Left forelimb (tissue), 1 donor: ENCODE results near the gene ZNF747.
"Not testable (repeated sequence)": the region's sequence is repeated elsewhere in the genome, so short reads cannot be mapped to it uniquely, and the experiment has no call there.

Experiments used
- DNase-seq: peaks from one replicate; pipeline ENCODE4 v3.0.0-alpha.2; 2018; ENCODE audit warnings: low spot score

Gene ZNF747

DNA sequence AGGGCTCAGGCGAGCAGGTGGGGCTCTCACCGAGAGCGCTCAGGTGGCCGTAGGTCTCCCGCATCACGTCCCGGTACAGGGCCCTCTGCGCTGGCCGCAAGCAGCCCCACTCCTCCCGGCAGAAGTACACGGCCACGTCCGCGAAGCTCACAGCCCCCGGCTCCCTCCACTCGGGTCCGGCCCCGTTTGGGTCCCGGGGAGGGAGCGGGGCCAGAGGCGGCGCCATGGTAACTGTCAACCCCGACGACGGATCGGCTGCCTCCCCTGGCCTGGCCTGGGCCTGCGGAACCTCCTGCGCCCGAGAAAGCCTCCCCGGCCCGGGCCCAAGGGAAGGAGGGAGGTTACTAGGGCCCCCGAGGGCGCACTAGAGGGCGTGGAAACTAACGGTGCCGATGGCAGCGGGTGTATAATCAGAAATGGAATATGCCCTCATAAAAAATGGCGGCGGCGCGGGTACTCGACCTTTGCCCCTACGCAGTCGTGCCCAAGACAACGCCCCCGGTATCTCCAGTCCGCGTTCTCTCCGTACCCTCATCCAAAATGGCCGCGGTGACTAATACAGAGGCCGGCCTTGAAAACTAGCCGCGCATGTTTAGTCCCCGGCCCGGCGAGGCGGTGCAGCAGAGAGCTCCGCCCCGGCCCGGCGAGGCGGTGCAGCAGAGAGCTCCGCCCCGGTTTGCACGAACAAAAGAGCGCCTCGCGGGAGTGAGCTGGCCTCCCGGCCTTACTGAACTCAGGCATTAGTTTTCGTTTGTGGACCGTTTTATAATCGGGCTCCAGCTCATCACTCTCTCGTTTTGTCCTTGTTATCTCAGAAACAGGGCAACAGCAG is 23.5 kb upstream of the ZNF747 start, which contains the start of gene ZNF764:
ZNF764 (minus strand) TSS at position 418 of the 832 bp plus-strand sequence; CDS start at position 226, 192 bp downstream.
- DNase-seq, result peak; percentile 94

DNA sequence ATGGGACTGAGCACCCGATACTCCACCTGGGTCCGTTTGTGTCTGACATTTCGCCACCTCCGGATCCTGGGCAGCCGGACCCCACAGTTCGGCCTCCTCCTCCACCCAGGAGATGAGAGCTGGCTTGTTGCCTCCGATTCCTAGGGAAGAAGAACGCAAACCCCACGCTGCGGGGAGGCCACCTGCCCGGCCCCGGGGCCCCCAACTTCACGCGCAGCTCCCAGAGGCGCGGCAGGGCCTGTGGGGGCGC is 23.0 kb upstream of the ZNF747 start:
- no peak for DNase-seq

DNA sequence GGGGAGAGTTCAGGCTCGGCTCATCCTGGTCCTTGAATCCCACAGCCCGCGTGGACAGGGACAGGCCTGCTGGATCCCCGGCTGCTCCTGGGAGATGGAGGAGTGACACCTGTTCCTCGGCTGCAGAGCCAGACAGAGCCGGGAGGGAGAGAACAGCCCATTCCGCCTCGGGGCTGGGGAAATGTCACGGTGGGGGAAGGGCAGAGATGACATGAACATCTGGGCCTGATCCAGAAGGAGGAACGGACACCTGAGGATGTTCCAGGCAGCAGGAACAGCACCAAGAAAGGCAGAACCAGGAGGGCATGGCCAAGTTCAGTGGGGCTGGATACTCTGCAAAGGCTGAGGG is 21.4 kb upstream of the ZNF747 start:
- DNase-seq, result no peak

DNA sequence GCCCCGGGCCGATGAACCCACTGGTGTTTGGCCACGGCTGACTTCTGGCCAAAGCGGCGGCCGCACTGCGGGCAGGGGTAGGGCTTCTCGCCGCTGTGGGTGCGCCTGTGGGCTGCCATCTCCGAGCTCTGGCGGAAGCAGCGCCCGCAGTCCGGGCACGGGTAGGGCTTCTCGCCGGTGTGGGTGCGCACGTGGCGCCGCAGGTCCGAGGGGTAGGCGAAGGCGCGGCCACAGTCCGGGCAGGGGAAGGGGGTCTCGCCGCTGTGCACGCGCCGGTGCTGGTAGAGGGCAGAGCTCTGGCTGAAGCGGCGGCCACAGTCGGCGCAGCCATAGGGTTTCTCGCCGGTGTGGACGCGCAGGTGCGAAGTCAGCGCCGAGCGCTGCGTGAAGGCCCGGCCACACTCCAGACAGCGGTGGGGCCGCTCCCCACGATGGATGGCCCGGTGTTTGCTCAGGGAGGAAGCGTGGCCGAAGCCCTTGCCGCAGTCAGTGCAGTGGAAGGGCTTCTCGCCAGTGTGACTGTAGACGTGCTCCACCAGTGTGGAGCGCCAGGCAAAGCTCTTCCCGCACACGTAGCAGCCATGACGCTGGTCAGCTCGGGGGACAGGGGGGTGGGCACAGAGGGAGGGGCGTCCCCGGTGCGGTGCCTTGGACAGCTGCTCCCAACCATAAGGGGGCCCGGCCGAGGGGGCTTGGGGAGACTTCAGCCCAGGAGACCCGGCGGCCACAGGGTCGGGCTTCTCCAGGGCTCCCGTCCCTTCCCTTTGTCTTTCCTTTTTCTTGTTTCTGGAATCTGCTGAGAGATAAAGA is 20.9 kb upstream of the ZNF747 start:
- no peak for DNase-seq

DNA sequence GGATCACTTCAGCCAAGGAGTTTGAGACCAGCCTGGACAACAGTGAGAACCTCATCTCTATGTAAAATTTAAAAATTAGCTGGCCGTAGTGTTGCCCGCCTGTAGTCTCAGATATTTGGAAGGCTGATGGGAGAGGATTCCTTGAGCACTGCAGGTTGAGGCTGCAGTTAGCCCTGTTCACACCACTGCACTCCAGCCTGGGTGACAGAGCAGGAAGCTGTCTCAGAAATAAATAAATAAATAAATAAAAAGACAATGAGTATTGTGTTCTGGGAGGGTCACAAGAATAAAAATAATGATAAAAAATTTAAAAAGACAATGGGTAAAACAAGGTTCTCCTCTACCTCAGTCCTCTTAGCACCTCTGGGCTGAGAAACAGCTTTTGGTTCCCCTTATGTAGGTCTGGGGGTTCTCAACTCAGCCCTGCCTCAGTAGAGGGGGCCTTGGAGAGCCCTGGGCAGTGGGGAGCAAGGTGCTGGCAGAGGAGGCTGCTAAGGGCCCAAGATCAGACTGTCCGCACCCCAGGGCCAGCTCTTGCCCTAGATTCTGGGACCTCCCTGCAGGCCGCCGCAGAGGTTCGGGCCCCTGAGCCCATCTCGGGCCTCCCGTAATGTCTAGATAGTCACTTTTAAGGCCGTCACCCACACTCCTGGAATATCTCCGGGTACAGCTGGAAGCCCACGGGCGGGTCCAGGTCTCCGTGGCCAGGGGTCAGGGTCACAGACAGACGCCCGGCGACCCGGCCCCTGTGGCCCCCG is 20.1 kb upstream of the ZNF747 start:
- no peak for DNase-seq

DNA sequence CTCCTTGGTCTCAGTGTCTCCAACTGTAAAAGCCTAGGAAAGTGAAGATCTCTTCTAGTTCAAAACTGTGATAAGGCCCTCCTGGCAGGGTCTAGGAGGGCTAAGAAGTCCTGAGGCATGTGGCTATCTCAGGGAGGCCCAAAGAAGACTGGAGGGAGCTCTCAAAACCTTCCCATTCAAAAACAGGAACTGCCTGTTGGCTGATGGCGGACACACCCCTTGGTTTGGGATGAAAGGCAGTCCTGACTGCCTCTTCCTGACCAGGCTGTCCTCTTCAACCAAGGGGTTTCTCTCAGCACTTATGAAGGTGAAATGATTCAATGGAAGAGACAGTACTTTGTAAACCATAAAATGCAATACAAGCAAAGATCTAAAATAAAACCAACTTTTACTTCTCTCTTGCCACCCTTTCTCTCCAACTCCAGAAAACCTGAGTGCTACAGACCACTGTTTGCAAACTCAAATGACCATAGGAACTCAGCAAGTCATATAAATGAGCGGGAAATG is 18.8 kb upstream of the ZNF747 start:
- DNase-seq, result no peak

DNA sequence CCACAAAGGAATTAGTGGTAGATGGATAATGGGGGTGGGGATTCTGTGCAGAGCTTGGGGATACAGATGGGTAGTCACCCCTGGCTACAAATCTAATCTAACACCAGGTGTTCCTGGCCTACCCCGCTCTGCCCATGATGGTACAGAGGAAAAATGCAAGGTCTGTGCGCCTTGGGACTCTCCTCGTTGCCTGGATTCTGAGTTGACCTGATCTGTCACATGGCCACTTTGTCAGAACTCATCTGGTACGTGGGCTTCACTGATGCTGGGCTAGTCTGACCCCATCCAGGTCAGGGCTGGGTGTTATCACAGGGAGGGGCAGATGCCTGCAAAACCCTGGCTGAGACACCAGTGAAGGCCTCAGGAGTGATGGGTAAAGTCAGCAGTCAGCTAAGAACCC is 18.3 kb upstream of the ZNF747 start:
- DNase-seq, result no peak

DNA sequence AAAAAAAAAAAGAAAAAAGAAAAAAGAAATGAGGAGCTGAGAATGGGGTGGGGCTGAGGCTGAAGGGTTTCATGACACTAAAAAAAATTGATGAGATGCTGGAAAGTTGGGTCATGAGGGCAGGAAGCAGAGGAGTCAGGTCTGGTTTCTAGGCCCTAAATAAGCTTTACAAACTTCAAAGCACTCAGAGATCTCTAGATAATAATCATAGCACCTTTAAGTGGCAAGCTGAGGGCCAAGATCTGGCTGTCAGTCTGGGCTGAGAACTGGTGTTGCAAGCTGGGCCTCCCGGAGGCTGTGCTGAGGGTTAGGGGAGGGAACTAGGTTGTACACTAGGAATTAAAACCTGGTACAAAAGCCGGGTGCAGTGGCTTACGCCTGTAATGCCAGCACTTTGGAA is 17.1 kb upstream of the ZNF747 start:
- DNase-seq, result no peak

DNA sequence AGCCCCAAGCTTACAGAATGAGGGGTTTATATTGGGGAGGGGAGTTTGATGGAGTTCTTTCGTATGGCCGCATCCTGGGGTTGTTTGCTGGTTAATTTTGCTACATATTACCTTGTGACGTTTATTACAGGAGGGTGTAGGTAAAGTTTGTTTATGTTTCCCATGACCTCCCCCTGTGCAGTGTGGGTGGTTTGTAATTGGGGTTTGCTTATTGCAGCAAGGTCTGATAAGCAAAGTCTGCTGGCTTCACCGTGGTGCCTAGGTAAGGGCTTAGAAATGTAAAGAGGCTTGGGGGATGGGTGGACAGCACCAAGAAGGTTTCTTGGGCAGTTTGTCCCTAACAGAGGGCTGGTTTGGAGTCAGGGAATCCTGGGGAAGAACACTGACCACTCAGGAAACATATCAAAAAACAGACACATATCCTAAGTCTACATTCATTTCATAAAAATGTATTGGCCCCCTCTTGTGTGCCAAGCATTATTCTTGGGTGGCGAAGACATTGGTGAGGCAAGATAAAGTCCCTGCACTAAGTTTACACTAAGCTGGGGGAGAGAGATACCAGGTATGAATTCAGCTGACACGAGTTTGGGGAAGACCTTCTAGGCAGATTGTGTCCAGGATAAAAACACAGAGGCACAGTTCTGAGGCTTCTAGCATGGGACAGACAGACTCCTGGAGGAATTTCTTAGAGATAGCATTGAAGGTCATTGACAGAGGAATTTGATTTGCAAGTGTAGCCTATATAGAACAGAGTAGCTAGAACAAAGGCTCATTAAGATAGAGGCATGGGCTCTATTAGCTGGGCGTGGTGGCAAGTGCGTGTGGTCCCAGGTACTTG is 14.0 kb upstream of the ZNF747 start:
- DNase-seq, result no peak

DNA sequence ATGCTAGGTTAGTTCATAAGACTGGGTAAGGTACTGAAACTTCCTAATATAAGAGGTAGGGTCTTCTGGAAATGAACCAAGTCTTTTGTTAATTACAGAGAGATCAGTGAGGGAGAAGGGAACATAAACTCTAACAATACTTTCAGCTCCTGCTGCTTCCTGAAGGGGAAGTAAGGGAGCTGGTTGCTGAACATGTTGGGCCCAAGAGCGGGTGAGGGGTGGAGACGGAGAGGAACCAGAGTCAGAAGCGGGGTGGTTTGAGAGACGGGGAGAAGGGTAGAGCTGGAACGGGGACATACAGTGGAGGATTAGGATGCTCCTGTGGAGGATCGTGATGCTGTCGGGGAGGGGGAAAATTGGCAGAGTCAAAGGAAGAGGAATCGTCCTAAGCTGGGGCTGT is 11.5 kb upstream of the ZNF747 start:
- DNase-seq, result no peak

DNA sequence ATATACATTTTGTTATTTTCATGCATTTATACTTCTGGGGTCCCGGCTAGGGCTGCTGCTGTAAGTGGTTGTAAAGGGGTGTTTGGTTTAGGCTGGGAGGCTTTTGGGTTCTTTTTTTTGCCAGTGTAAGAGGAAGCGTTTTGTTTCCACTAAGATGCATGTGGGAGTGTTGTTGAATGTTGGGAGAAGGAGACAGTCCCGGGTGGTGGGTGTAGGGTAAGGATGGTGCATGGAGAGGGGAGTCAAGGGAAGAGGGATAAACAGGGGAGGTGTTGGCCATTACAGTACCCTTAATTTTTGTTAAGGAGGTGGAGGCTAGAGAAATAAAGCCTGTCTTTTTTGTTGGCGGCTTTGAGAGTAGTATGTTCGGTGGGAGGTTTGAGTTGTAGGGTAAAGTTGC is 8.4 kb upstream of the ZNF747 start:
- no peak for DNase-seq

DNA sequence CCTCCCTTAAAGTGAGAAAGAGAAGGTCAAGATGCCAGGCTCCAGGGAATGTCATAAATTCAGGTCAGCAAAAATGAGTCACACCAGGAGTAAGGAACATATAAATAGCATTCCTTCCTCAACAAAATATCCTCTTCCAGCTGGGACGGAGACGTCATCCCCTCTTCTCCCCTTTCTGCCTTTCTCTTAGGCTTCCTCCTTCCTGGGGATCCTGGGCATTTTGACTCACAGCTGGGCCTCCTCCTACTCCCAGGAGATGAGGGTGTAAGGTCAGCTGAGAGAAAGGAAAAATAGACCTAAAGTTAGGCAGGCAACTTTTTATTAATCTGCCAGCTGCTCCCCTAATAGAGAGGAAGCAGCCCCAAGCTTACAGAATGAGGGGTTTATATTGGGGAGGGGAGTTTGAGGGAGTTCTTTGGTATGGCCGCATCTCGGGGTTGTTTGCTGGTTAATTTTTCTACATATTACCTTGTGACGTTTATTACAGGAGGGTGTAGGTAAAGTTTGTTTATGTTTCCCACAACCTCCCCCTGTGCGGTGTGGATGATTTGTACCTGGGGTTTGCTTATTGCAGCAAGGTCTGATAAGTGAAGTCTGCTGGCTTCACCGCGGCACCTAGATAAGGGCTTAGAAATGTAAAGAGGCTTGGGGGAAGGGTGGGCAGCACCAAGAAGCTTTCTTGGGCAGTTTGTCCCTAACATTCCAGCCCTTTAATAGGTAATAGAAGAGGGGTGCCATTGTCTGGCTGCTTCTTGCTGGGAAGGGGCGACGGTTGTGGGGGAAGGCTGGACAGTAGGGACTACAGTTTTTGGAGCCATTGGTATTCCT is 7.1 kb upstream of the ZNF747 start:
- DNase-seq, result no peak

DNA sequence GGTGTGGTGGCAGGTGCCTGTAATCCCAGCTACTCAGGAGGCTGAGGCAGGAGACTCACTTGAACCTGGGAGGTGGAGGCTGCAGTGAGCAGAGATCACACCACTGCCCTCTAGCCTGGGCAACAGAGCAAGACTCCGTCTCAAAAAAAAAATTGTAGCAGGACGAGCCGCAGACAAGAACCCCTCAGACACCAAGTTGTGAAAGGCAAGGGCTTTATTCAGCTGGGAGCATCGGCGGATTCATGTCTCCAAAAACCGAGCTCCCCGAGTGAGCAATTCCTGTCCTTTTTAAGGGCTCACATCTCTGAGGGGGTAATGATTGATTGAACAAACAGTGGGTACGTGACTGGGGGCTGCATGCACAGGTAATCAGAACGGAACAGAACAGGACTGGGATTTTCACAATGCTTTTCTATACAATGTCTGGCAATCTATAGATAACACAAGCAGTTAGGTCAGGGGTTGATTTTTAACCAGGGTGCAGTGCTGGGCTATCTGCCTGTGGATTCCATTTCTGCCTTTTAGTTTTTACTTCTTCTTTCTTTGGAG is 6.3 kb upstream of the ZNF747 start:
- DNase-seq, result not testable (repeated sequence)

DNA sequence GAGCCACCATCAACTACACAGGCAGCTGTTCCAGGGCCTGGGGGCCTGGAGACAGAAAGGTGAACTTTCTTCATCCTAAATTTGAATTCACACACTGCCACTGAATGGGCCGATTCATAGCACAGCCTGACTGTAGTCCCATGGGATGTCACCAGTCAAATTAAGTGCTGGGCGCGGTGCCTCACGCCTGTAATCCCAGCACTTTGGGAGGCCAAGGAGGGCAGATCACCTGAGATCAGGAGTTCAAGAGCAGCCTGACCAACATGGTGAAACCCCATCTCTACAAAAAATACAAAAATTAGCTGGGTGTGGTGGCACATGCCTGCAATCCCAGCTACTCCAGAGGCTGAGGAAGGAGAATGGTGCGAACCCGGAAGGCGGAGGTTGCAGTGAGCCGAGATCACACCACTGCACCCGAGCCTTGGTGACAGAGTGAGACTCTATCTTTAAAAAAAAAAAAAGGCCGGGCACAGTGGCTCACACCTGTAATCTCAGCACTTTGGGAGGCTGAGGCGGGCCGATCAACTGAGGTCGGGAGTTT is 5.4 kb upstream of the ZNF747 start:
- DNase-seq, result not testable (repeated sequence)

DNA sequence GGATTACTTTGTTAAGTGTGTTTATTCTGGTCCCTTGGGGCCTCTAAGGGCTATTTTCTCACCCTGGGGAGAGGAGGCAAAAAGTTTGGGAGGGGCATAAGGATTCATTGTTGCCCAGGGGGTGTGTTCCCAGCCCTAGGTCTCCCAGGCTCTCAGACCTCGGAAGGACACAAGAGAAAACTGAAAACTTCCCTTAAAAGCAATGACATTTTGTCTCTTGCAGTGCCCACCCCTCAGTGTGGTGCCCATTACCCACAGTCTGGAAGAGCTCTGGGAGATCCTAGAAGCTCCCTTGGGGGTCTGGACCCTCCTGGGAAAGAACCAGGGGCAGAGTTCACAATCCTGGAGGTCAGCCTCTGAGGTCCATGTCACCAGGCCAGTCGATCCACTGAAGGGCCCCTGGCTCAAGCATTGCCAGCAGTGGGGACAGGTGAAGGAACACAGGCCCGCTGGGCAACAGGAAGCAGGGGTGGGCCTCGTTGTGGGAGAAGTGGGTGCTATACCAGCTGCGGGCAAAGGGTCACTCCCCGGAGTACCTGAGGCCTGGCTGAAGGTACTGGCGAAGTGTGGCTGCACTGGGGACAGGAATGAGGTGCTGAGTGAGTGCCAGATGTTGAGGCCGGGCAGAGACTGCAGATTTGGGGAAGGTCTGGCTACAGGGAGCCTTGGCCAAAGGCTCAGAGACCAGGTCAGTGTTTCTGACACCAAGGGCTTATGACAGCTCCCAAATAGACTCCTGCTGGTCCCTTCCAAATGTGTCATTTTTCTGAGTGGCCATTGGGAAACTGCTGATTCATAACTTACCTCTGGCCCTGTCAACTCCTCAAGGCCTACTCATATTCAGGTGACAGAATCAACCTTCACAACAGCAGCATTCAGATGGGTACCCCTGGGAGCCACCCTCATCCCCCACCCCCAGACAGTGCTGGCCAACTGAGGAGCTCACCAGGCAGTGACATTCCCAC is 4.6 kb upstream of the ZNF747 start:
- DNase-seq, result no peak

DNA sequence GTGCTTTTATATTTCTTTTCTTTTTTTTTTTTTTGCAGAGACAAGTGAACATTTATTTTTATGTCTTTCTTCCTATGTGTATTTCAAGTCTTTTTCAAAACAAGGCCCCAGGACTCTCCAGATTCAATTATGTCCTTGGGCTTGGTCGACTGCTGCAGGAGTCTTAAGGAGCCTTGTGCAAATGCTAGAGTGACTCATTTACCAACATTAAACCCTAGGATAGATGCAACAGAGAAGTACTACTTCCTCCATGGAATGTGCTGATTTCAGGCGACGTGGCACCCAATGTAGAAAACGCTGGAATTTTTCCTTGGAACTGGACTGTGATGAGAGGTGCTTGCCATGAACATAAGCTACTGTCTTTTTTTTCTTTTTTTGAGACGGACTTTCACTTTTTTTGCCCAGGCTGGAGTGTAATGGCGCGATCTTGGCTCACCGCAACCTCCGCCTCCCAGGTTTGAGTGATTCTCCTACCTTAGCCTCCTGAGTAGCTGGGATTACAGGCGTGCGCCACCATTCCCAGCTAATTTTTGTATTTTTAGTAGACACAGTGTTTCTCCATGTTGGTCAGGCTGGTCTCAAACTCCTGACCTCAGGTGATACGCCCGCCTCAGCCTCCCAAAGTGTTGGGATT is 1.9 kb upstream of the ZNF747 start:
- not testable (repeated sequence) for DNase-seq

DNA sequence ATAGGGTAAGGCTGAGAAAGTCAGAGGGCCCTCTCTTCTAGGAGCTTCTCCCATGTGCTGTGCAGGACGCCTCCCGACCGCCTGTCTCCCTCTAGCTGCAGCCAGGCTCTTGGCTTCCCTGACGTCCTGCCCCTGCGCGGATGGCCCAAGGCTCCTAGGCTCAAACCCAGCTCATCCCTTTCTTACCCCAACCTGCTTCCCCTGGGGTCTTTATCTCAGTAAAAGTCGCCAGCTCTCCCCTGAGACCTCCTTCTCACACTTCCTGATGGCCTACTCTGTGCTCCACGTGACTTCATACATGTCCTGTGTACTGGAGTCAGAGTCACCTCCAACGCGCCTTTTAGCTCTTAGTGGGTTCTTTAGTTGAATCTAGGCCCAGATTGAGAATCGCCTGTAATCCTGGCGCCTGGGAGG is 1.1 kb upstream of the ZNF747 start:
- DNase-seq, result peak; percentile 78

DNA sequence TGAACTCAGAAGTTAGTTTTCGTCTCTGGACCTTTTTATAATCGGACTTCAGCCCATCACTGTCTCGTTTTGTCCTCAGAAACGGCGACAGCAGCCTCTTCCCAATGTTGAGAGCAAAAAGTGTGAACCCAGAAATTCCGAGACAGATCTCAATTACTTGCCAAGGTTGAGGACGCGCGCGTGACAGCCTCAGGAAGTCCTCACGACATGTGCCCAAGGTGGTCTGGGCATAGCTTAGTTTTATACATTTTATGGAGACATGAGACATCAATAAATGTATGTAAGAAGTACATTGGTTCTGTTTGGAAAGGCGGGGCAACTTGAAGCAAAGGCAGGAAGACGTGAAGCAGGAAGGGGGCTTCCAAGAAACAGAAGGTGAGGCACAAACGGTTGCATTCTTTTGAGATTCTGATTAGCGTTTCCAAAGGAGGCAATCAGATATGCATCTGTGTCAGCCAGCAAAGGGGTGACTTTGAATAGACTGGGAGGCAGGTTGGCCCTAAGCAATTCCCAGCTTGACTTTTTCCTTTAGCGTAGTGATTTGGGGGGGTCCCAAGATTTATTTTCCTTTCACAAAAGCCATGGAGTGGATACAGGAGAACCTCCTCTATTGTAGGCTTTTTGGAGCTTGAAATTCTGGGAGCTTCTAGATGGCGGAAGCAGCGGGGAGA is 583 bp upstream of the ZNF747 start:
- no peak for DNase-seq
